ENCODE data around the gene RASAL2. TPM values are rescaled to one million over a fixed set of nuclear protein-coding genes. Genes with fewer than 3 reads are reported as not detected.

The RASAL2 gene
- total RNA-seq, 1 experiment from 2014 or later, result 31.6 TPM

- BruUV-seq (replicated peaks), result no TSS peak
- no peaks in the 10 kb centered on the region for H3K27me3 ChIP-seq (ENCODE audit: control insufficient read depth, insufficient read depth, low read length)
- no peak overlapping the region for H3K4me3 ChIP-seq (ENCODE audit: low read depth in 2 of 2, low read length in 2 of 2)
- ChIA-PET CTCF (no interaction called here), POLR2A (no interaction called here)
- DNase-seq (ENCODE audit: low read depth, low spot score), result no peak
- no peaks in the 10 kb centered on the region; the same call in 1 of the 2 replicates for H3K9me3 ChIP-seq (ENCODE audit: control insufficient read depth, insufficient read depth, low read depth, low read length)
- TF ChIP-seq CTCF (IDR thresholded peaks at IDR 0.05), result no peak
- intact Hi-C loops (cut with micrococcal nuclease; ENCODE audit: unreplicated experiment) (no loop called here), in situ Hi-C loops (cut with HindIII; ENCODE audit: low pct_unique_long_range_greater_than_20kb, low sequenced_read_pairs) (no loop called here)
- H3K4me1 ChIP-seq (ENCODE audit: control insufficient read depth, insufficient read depth, low read length), result peaks cover 32% of the 10 kb centered on the region
- peak overlapping the region; percentile 20 for H3K27ac ChIP-seq (ENCODE audit: low read length)
- ATAC-seq, result 0 out of 2 replicates have a peak, but pooled peaks have one; percentile 10
- H3K36me3 ChIP-seq (ENCODE audit: control insufficient read depth, insufficient read depth, low read length), result no peaks in the 10 kb centered on the region
Measured at GRCh38 chr1:178124115-178124514, 30.2 kb downstream of the RASAL2 start.

GRCh38 chr1:178126261-178126660 lies 32.4 kb downstream of the RASAL2 start:
- Histone ChIP-seq H3K27ac (ENCODE audit: low read length) (peak overlapping the region; percentile 79), H3K4me3 (ENCODE audit: low read depth in 2 of 2, low read length in 2 of 2) (no peak overlapping the region), H3K4me1 (ENCODE audit: control insufficient read depth, insufficient read depth, low read length) (peaks cover 32% of the 10 kb centered on the region), H3K27me3 (ENCODE audit: control insufficient read depth, insufficient read depth, low read length) (no peaks in the 10 kb centered on the region), H3K9me3 (ENCODE audit: control insufficient read depth, insufficient read depth, low read depth, low read length) (no peaks in the 10 kb centered on the region), H3K36me3 (ENCODE audit: control insufficient read depth, insufficient read depth, low read length) (no peaks in the 10 kb centered on the region)
- ATAC-seq (peak; percentile 55; the same call in 1 of the 2 replicates), DNase-seq (ENCODE audit: low read depth, low spot score) (no peak)
- in situ Hi-C loops (cut with HindIII; ENCODE audit: low pct_unique_long_range_greater_than_20kb, low sequenced_read_pairs) (no loop called here), intact Hi-C loops (cut with micrococcal nuclease; ENCODE audit: unreplicated experiment) (no loop called here)
- no TSS peak for BruUV-seq (replicated peaks)
- CTCF ChIA-PET, result no interaction called here
- POLR2A ChIA-PET, result no interaction called here
- no peak for TF ChIP-seq POLR2AphosphoS5 (IDR thresholded peaks at IDR 0.05; ENCODE audit: low read depth, low read length)
- TF ChIP-seq SIN3A (IDR thresholded peaks at IDR 0.05; ENCODE audit: borderline replicate concordance, insufficient read depth, low read depth, low read length), result no peak
- no peak for TF ChIP-seq CTCF (IDR thresholded peaks at IDR 0.05)
- no peak for TF ChIP-seq REST (IDR thresholded peaks at IDR 0.05; ENCODE audit: insufficient read depth in 1 of 2, low read depth in 2 of 2, low read length in 1 of 2)
- TF ChIP-seq TCF7L2 (IDR thresholded peaks at IDR 0.05; ENCODE audit: low read depth, low read length), result no peak
